ENCODE results near the gene TMEM168.

The TMEM168 gene

DNA sequence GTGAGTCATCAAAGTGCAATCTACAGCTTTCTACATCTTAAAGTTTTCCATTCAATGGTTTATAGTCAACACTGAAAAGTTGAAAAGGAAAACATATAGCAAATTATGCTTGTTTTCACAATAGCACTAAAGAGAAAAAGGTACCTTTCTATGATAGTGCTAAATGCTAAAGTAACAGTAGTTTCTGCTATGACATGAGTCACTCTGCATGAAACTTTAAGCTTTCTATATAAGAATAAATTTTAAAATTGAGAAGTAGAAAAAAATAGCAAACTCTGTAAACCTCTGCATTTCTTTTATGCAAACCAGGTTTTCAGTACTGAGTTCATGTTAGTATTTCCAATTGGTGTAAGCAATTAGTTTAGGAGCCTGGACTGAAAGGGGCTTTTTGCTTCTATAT is 31.2 kb upstream of the TMEM168 start:
- no peak for ATAC-seq
- TF ChIP-seq CSDC2 (CRISPR knock-in tag; IDR thresholded peaks at IDR 0.05), result no peak
- TF ChIP-seq PPARA (CRISPR knock-in tag; IDR thresholded peaks at IDR 0.05; ENCODE audit: borderline replicate concordance), result no peak
- TF ChIP-seq TOX (CRISPR knock-in tag; IDR thresholded peaks at IDR 0.05; ENCODE audit: borderline replicate concordance), result no peak
- no peak for TF ChIP-seq ARNTL (CRISPR knock-in tag; IDR thresholded peaks at IDR 0.05; ENCODE audit: borderline replicate concordance, low read depth)
- TF ChIP-seq ZNF8 (CRISPR knock-in tag; IDR thresholded peaks at IDR 0.05), result no peak
- no peak for TF ChIP-seq ZNF565 (CRISPR knock-in tag; conservative IDR thresholded peaks at IDR 0.05; ENCODE audit: low read depth)
- no peak for TF ChIP-seq ISL1 (CRISPR knock-in tag; IDR thresholded peaks at IDR 0.05)
- no peak for TF ChIP-seq ZC3H10 (CRISPR knock-in tag; IDR thresholded peaks at IDR 0.05)
- TF ChIP-seq, protein P1, sequence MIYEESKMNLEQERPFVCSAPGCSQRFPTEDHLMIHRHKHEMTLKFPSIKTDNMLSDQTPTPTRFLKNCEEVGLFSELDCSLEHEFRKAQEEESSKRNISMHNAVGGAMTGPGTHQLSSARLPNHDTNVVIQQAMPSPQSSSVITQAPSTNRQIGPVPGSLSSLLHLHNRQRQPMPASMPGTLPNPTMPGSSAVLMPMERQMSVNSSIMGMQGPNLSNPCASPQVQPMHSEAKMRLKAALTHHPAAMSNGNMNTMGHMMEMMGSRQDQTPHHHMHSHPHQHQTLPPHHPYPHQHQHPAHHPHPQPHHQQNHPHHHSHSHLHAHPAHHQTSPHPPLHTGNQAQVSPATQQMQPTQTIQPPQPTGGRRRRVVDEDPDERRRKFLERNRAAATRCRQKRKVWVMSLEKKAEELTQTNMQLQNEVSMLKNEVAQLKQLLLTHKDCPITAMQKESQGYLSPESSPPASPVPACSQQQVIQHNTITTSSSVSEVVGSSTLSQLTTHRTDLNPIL (CRISPR knock-in tag; IDR thresholded peaks at IDR 0.05; ENCODE audit: low read depth), result no peak
- TF ChIP-seq, protein P2, sequence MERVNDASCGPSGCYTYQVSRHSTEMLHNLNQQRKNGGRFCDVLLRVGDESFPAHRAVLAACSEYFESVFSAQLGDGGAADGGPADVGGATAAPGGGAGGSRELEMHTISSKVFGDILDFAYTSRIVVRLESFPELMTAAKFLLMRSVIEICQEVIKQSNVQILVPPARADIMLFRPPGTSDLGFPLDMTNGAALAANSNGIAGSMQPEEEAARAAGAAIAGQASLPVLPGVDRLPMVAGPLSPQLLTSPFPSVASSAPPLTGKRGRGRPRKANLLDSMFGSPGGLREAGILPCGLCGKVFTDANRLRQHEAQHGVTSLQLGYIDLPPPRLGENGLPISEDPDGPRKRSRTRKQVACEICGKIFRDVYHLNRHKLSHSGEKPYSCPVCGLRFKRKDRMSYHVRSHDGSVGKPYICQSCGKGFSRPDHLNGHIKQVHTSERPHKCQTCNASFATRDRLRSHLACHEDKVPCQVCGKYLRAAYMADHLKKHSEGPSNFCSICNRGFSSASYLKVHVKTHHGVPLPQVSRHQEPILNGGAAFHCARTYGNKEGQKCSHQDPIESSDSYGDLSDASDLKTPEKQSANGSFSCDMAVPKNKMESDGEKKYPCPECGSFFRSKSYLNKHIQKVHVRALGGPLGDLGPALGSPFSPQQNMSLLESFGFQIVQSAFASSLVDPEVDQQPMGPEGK (CRISPR knock-in tag; IDR thresholded peaks at IDR 0.05; ENCODE audit: borderline replicate concordance), result no peak
- TF ChIP-seq RARB (CRISPR knock-in tag; IDR thresholded peaks at IDR 0.05), result no peak
- TF ChIP-seq TCF4 (CRISPR knock-in tag; IDR thresholded peaks at IDR 0.05; ENCODE audit: borderline replicate concordance), result no peak
- TF ChIP-seq, protein P3, sequence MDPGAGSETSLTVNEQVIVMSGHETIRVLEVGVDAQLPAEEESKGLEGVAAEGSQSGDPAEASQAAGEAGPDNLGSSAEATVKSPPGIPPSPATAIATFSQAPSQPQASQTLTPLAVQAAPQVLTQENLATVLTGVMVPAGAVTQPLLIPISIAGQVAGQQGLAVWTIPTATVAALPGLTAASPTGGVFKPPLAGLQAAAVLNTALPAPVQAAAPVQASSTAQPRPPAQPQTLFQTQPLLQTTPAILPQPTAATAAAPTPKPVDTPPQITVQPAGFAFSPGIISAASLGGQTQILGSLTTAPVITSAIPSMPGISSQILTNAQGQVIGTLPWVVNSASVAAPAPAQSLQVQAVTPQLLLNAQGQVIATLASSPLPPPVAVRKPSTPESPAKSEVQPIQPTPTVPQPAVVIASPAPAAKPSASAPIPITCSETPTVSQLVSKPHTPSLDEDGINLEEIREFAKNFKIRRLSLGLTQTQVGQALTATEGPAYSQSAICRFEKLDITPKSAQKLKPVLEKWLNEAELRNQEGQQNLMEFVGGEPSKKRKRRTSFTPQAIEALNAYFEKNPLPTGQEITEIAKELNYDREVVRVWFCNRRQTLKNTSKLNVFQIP (CRISPR knock-in tag; IDR thresholded peaks at IDR 0.05; ENCODE audit: borderline replicate concordance, low read depth), result no peak
- no peak for TF ChIP-seq ZFP30 (CRISPR knock-in tag; IDR thresholded peaks at IDR 0.05)
- no peak for TF ChIP-seq OSR1 (CRISPR knock-in tag; IDR thresholded peaks at IDR 0.05)
- no peak for TF ChIP-seq SNAI2 (CRISPR knock-in tag; IDR thresholded peaks at IDR 0.05)
- no peak for TF ChIP-seq BACH2 (CRISPR knock-in tag; IDR thresholded peaks at IDR 0.05; ENCODE audit: borderline replicate concordance)
- no peak for TF ChIP-seq ZNF70 (CRISPR knock-in tag; IDR thresholded peaks at IDR 0.05)
- TF ChIP-seq, protein P4, sequence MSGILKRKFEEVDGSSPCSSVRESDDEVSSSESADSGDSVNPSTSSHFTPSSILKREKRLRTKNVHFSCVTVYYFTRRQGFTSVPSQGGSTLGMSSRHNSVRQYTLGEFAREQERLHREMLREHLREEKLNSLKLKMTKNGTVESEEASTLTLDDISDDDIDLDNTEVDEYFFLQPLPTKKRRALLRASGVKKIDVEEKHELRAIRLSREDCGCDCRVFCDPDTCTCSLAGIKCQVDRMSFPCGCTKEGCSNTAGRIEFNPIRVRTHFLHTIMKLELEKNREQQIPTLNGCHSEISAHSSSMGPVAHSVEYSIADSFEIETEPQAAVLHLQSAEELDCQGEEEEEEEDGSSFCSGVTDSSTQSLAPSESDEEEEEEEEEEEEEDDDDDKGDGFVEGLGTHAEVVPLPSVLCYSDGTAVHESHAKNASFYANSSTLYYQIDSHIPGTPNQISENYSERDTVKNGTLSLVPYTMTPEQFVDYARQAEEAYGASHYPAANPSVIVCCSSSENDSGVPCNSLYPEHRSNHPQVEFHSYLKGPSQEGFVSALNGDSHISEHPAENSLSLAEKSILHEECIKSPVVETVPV (CRISPR knock-in tag; IDR thresholded peaks at IDR 0.05), result no peak

DNA sequence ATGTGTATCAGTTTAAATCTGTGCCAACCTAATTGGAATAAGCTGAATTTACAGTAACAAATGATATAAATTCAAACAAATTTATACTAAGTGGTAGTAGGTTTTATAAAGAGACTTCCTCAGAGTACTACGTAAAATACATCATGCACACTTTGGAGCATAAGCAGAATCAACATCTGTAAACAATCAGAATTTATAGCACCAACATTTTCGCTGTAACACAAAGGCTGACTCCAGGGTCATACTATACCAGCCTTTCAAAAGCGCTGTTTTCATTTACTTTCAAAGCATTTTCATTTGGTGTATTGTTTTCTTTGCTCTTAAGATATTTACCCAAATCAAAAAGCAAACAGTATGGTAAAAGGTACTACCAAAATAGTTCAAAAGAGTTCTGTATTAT is 29.3 kb upstream of the TMEM168 start:
- no peak for ATAC-seq
- TF ChIP-seq OSR1 (CRISPR knock-in tag; IDR thresholded peaks at IDR 0.05), result no peak
- TF ChIP-seq ZNF70 (CRISPR knock-in tag; IDR thresholded peaks at IDR 0.05), result no peak
- TF ChIP-seq GLIS3 (CRISPR knock-in tag; IDR thresholded peaks at IDR 0.05), result no peak
- TF ChIP-seq RARB (CRISPR knock-in tag; IDR thresholded peaks at IDR 0.05), result no peak
- no peak for TF ChIP-seq ZFP3 (CRISPR knock-in tag; IDR thresholded peaks at IDR 0.05)
- TF ChIP-seq, protein P2 (CRISPR knock-in tag; IDR thresholded peaks at IDR 0.05; ENCODE audit: borderline replicate concordance), result no peak
- TF ChIP-seq ARNTL (CRISPR knock-in tag; IDR thresholded peaks at IDR 0.05; ENCODE audit: borderline replicate concordance, low read depth), result no peak
- TF ChIP-seq ISL1 (CRISPR knock-in tag; IDR thresholded peaks at IDR 0.05), result no peak
- TF ChIP-seq, protein P5, sequence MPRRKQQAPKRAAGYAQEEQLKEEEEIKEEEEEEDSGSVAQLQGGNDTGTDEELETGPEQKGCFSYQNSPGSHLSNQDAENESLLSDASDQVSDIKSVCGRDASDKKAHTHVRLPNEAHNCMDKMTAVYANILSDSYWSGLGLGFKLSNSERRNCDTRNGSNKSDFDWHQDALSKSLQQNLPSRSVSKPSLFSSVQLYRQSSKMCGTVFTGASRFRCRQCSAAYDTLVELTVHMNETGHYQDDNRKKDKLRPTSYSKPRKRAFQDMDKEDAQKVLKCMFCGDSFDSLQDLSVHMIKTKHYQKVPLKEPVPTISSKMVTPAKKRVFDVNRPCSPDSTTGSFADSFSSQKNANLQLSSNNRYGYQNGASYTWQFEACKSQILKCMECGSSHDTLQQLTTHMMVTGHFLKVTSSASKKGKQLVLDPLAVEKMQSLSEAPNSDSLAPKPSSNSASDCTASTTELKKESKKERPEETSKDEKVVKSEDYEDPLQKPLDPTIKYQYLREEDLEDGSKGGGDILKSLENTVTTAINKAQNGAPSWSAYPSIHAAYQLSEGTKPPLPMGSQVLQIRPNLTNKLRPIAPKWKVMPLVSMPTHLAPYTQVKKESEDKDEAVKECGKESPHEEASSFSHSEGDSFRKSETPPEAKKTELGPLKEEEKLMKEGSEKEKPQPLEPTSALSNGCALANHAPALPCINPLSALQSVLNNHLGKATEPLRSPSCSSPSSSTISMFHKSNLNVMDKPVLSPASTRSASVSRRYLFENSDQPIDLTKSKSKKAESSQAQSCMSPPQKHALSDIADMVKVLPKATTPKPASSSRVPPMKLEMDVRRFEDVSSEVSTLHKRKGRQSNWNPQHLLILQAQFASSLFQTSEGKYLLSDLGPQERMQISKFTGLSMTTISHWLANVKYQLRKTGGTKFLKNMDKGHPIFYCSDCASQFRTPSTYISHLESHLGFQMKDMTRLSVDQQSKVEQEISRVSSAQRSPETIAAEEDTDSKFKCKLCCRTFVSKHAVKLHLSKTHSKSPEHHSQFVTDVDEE (CRISPR knock-in tag; IDR thresholded peaks at IDR 0.05), result no peak
- TF ChIP-seq, protein P4 (CRISPR knock-in tag; IDR thresholded peaks at IDR 0.05), result no peak
- TF ChIP-seq ZNF8 (CRISPR knock-in tag; IDR thresholded peaks at IDR 0.05), result no peak
- TF ChIP-seq TCF4 (CRISPR knock-in tag; IDR thresholded peaks at IDR 0.05; ENCODE audit: borderline replicate concordance), result no peak
- TF ChIP-seq ZNF565 (CRISPR knock-in tag; conservative IDR thresholded peaks at IDR 0.05; ENCODE audit: low read depth), result no peak
